ENCODE data around the gene MYL12B. TPM values are rescaled to one million over a fixed set of nuclear protein-coding genes. Genes with fewer than 3 reads are reported as not detected.

Gene MYL12B
- total and polyA plus RNA-seq, 5 experiments from 2014 or later, result 184 to 956 (median 828) TPM

- Mint-ChIP-seq H3K4me1 (peaks cover 31 to 95% (median 88%) of the 10 kb centered on the region in 4 donors), H3K27ac (peak overlapping the region in 9 of 10 donors; percentile 66 to 100 (median 80)), H3K9me3 (no peaks in the 10 kb centered on the region), H3K27me3 (no peaks in the 10 kb centered on the region), H3K4me3 (peak overlapping the region in 8 of 10 donors; percentile 8 to 84 (median 50)), H3K36me3 (peaks cover 32 to 75% (median 58%) of the 10 kb centered on the region in 3 donors)
- DNase-seq (no peak), ATAC-seq (no peak)
- POLR2A ChIA-PET, result interaction anchor here (2.2 kb wide), 1 partner anchor 7 kb away, joined by 20 read pairs; the partner anchor contains the start of gene MYL12A
Measured at GRCh38 chr18:3254725-3255124, 7.2 kb upstream of the MYL12B start.

GRCh38 chr18:3255611-3256165, 6.2 kb upstream of the MYL12B start:
- H3K9me3 Mint-ChIP-seq, result no peaks in the 10 kb centered on the region
- H3K27me3 Mint-ChIP-seq, result no peaks in the 10 kb centered on the region
- peaks cover 27 to 66% (median 52%) of the 10 kb centered on the region in 3 donors for H3K36me3 Mint-ChIP-seq
- DNase-seq, result no peak
- H3K4me1 Mint-ChIP-seq, result peaks cover 30 to 96% (median 90%) of the 10 kb centered on the region in 4 donors
- H3K4me3 Mint-ChIP-seq, result peak overlapping the region in 6 of 10 donors; percentile 9 to 84 (median 31)
- POLR2A ChIA-PET, result interaction anchor here (1.6 to 2.2 kb wide), 3 partner anchors 8 to 194 kb away, joined by 4 to 20 read pairs (median 5); partner anchors contain the start of gene MYL12A
- no peak for ATAC-seq
- H3K27ac Mint-ChIP-seq, result peak overlapping the region in 9 of 10 donors; percentile 7 to 100 (median 81)

GRCh38 chr18:3256693-3257626, 5.0 kb upstream of the MYL12B start:
- Mint-ChIP-seq H3K36me3 (peaks cover 26 to 61% (median 51%) of the 10 kb centered on the region in 3 donors), H3K4me3 (peak overlapping the region in 3 of 10 donors; percentile 18 to 52 (median 31)), H3K4me1 (peaks cover 30 to 94% (median 86%) of the 10 kb centered on the region in 4 donors), H3K27me3 (no peaks in the 10 kb centered on the region), H3K27ac (peak overlapping the region; percentile 34 to 100 (median 77)), H3K9me3 (no peaks in the 10 kb centered on the region)
- ATAC-seq (no peak), DNase-seq (no peak)
- POLR2A ChIA-PET, result interaction anchor here (0.6 to 2.2 kb wide), 5 partner anchors 9 to 248 kb away, joined by 3 to 20 read pairs (median 5); partner anchors contain the start of gene MYL12A

GRCh38 chr18:3257627-3258120, 4.3 kb upstream of the MYL12B start:
- Mint-ChIP-seq H3K36me3 (peaks cover 26 to 58% (median 50%) of the 10 kb centered on the region in 3 donors), H3K4me3 (peak overlapping the region in 3 of 10 donors; percentile 16 to 55 (median 31))

GRCh38 chr18:3260995-3261372, 949 bp upstream of the MYL12B start:
- no peaks in the 10 kb centered on the region for H3K27me3 Mint-ChIP-seq
- peaks cover 13 to 27% (median 23%) of the 10 kb centered on the region in 3 donors for H3K36me3 Mint-ChIP-seq
- H3K4me3 Mint-ChIP-seq, result peak overlapping the region; percentile 91 to 100 (median 98)
- ATAC-seq, result peak; percentile 2 to 6
- peaks cover 39 to 89% (median 82%) of the 10 kb centered on the region in 4 donors for H3K4me1 Mint-ChIP-seq
- H3K27ac Mint-ChIP-seq, result peak overlapping the region; percentile 97 to 100 (median 99)
- no peak for DNase-seq
- POLR2A ChIA-PET, result interaction anchor here (0.5 to 3.7 kb wide), 18 partner anchors 10 to 406 kb away, joined by 3 to 244 read pairs (median 5); partner anchors contain the start of gene MYL12A
- no peaks in the 10 kb centered on the region for H3K9me3 Mint-ChIP-seq

More at GRCh38 chr18:3257627-3258120, 4.3 kb upstream of the MYL12B start:
- Mint-ChIP-seq H3K4me1 (peaks cover 31 to 88% (median 82%) of the 10 kb centered on the region in 4 donors), H3K27me3 (no peaks in the 10 kb centered on the region), H3K27ac (peak overlapping the region in 9 of 10 donors; percentile 55 to 100 (median 82)), H3K9me3 (no peaks in the 10 kb centered on the region)
- ATAC-seq (no peak), DNase-seq (no peak)
- POLR2A ChIA-PET, result interaction anchor here (1.0 kb wide), 1 partner anchor 9 kb away, joined by 3 read pairs; the partner anchor contains the start of gene MYL12A

GRCh38 chr18:3262234-3263131, 550 bp downstream of the MYL12B start:
- H3K4me1 Mint-ChIP-seq, result peaks cover 43 to 89% (median 83%) of the 10 kb centered on the region in 4 donors
- H3K27me3 Mint-ChIP-seq, result no peaks in the 10 kb centered on the region
- no peaks in the 10 kb centered on the region for H3K9me3 Mint-ChIP-seq
- H3K36me3 Mint-ChIP-seq, result peaks cover 4 to 12% (median 10%) of the 10 kb centered on the region in 3 donors
- peak overlapping the region; percentile 91 to 100 (median 98) for H3K4me3 Mint-ChIP-seq
- peak; percentile 40 to 47 for ATAC-seq
- DNase-seq, result peak in 9 of 10 donors; percentile 19 to 63 (median 33)
- H3K27ac Mint-ChIP-seq, result peak overlapping the region; percentile 89 to 100 (median 99)
- POLR2A ChIA-PET, result interaction anchor here (0.5 to 5.3 kb wide), 20 partner anchors 9 to 403 kb away, joined by 3 to 244 read pairs (median 5); partner anchors contain the start of gene MYL12A

- H3K27me3 Mint-ChIP-seq, result no peaks in the 10 kb centered on the region
- peaks cover 41 to 87% (median 80%) of the 10 kb centered on the region in 4 donors for H3K4me1 Mint-ChIP-seq
- ATAC-seq, result no peak
- no peak for DNase-seq
- H3K4me3 Mint-ChIP-seq, result peak overlapping the region; percentile 88 to 96 (median 92)
- H3K27ac Mint-ChIP-seq, result peak overlapping the region; percentile 89 to 97 (median 93)
- no peaks in the 10 kb centered on the region for H3K9me3 Mint-ChIP-seq
- H3K36me3 Mint-ChIP-seq, result peaks cover 0 to 5% (median 3%) of the 10 kb centered on the region in 3 donors
- POLR2A ChIA-PET, result interaction anchor here (0.5 to 5.3 kb wide), 5 partner anchors 11 to 331 kb away, joined by 3 to 45 read pairs (median 4); partner anchors contain the start of gene MYL12A
Measured at GRCh38 chr18:3263132-3263700, 1.3 kb downstream of the MYL12B start.

- DNase-seq (no peak), ATAC-seq (no peak)
- Mint-ChIP-seq H3K27me3 (no peaks in the 10 kb centered on the region), H3K27ac (peak overlapping the region in 9 of 10 donors; percentile 2 to 90 (median 53)), H3K9me3 (no peaks in the 10 kb centered on the region), H3K36me3 (peaks cover 0 to 2% (median 0%) of the 10 kb centered on the region in 3 donors), H3K4me3 (peak overlapping the region; percentile 7 to 95 (median 68)), H3K4me1 (peaks cover 48 to 87% (median 81%) of the 10 kb centered on the region in 4 donors)
- POLR2A ChIA-PET, result interaction anchor here (1.2 to 5.3 kb wide), 5 partner anchors 11 to 330 kb away, joined by 3 to 45 read pairs (median 3); partner anchors contain the start of gene MYL12A
Measured at GRCh38 chr18:3264362-3264761, 2.4 kb downstream of the MYL12B start.

GRCh38 chr18:3265564-3266033, 3.7 kb downstream of the MYL12B start:
- H3K4me3 Mint-ChIP-seq, result peak overlapping the region in 9 of 10 donors; percentile 0 to 77 (median 48)
- POLR2A ChIA-PET, result interaction anchor here (1.2 to 5.3 kb wide), 3 partner anchors 13 to 328 kb away, joined by 3 to 45 read pairs (median 3); partner anchors contain the start of gene MYL12A
- no peak for DNase-seq
- H3K9me3 Mint-ChIP-seq, result no peaks in the 10 kb centered on the region
- no peaks in the 10 kb centered on the region for H3K27me3 Mint-ChIP-seq
- peaks cover 53 to 87% (median 80%) of the 10 kb centered on the region in 4 donors for H3K4me1 Mint-ChIP-seq
- peaks cover 0 to 2% (median 0%) of the 10 kb centered on the region in 3 donors for H3K36me3 Mint-ChIP-seq
- H3K27ac Mint-ChIP-seq, result peak overlapping the region; percentile 2 to 90 (median 72)
- no peak for ATAC-seq

- peak overlapping the region; percentile 52 to 90 (median 78) for H3K27ac Mint-ChIP-seq
- ATAC-seq (no peak), DNase-seq (no peak)
- peaks cover 0 to 2% (median 0%) of the 10 kb centered on the region in 3 donors for H3K36me3 Mint-ChIP-seq
- H3K4me1 Mint-ChIP-seq, result peaks cover 51 to 87% (median 80%) of the 10 kb centered on the region in 4 donors
- peak overlapping the region in 9 of 10 donors; percentile 47 to 77 (median 61) for H3K4me3 Mint-ChIP-seq
- no peaks in the 10 kb centered on the region for H3K9me3 Mint-ChIP-seq
- POLR2A ChIA-PET, result interaction anchor here (1.3 to 5.3 kb wide), 2 partner anchors 14 to 18 kb away, joined by 3 to 45 read pairs; partner anchors contain the start of gene MYL12A
- no peaks in the 10 kb centered on the region for H3K27me3 Mint-ChIP-seq
Measured at GRCh38 chr18:3266062-3266608, 4.2 kb downstream of the MYL12B start.

Data from naive thymus-derived CD8-positive, alpha-beta T cell (primary cell).